HCT116 (cell line): ENCODE data around the gene SELENON.

Experiments
- CTCF ChIP-seq, 3 experiments: fragments of 200-600 bp in 1 of 3; sonication (generic) in 1 of 3; IDR thresholded peaks in 2 of 3; conservative IDR thresholded peaks in 1 of 3; 2 replicates each; pipeline ENCODE4 v1.5.1; 2012 to 2017; ENCODE audit warnings: low read depth in 2 of 3, low read length in 2 of 3, antibody characterized with exemption in 1 of 3, borderline replicate concordance in 1 of 3, control low read depth in 1 of 3, mild to moderate bottlenecking in 1 of 3, mixed read lengths in 1 of 3, mixed run types in 1 of 3, moderate library complexity in 1 of 3; ENCODE audit not compliant: insufficient read depth in 1 of 3
- ELF1 ChIP-seq: IDR thresholded peaks from 2 replicates; pipeline ENCODE4 v1.6.1; 2012; ENCODE audit warnings: low read depth, borderline replicate concordance
- EZH2 ChIP-seq: fragments of 200-600 bp; sonication (generic); IDR thresholded peaks from 2 replicates; pipeline ENCODE4 v1.6.1; 2017; ENCODE audit warnings: antibody characterized with exemption, mixed run types
- FOSL1 ChIP-seq: IDR thresholded peaks from 2 replicates; pipeline ENCODE4 v1.6.1; 2012; ENCODE audit warnings: low read depth
- POLR2A ChIP-seq: IDR thresholded peaks from 2 replicates; pipeline ENCODE4 v1.7.0; 2011; ENCODE audit warnings: borderline replicate concordance; ENCODE audit not compliant: insufficient read depth, insufficient read length; ENCODE audit errors: extremely low read depth
- RAD21 ChIP-seq: IDR thresholded peaks from 2 replicates; pipeline ENCODE4 v1.6.1; 2012; ENCODE audit warnings: low read depth, mild to moderate bottlenecking
- ZNF274 ChIP-seq: fragments of 200-500 bp; sonication (Bioruptor generic); IDR thresholded peaks from 2 replicates; pipeline ENCODE4 v1.6.1; 2014; ENCODE audit warnings: mild to moderate bottlenecking, low read depth, low read length, inconsistent platforms

GRCh38 chr1:25818569-25818968 is 18.6 kb downstream of the SELENON start:
- no peak for TF ChIP-seq CTCF (IDR thresholded peaks at IDR 0.05 in 2 of 3, conservative IDR thresholded peaks at IDR 0.05 in 1 of 3; ENCODE audit: borderline replicate concordance in 1 of 3, insufficient read depth in 1 of 3, low read depth in 2 of 3, low read length in 2 of 3)
- no peak for TF ChIP-seq POLR2A
- no peak for TF ChIP-seq EZH2
- no peak for TF ChIP-seq FOSL1
- no peak for TF ChIP-seq RAD21
- no peak for TF ChIP-seq ELF1
- no peak for TF ChIP-seq ZNF274
